CD14-positive monocyte (primary cell): ENCODE measurements around the gene PDPR. TPM values are rescaled to one million over a fixed set of nuclear protein-coding genes. Genes with fewer than 3 reads are reported as not detected.
"Not testable (repeated sequence)": the region's sequence is repeated elsewhere in the genome, so short reads cannot be mapped to it uniquely, and the experiment has no call there.

Source experiments
- DNase-seq, 3 donors: peaks; one replicate each; pipeline ENCODE4 v3.0.0-alpha.2; 2011 to 2022
- H2AFZ ChIP-seq: 2 replicates; pipeline ENCODE4 v1.6.0; 2012; ENCODE audit warnings: mild to moderate bottlenecking, low read depth, low read length, inconsistent platforms; ENCODE audit not compliant: insufficient read depth, poor library complexity, severe bottlenecking
- H3K27ac ChIP-seq, 2 donors: 1 replicate in 1 of 2; 2 replicates in 1 of 2; pipeline ENCODE4 v1.5.1; 2012 to 2013; ENCODE audit warnings: low read length in 2 of 2, control low read depth in 1 of 2, inconsistent platforms in 1 of 2, low read depth in 1 of 2, mild to moderate bottlenecking in 1 of 2
- H3K27me3 ChIP-seq, 2 donors: one replicate each; pipeline versions ENCODE4 v1.6.0 to v1.6.1; 2011 to 2013; ENCODE audit warnings: low read length in 2 of 2; ENCODE audit not compliant: control insufficient read depth in 2 of 2, insufficient read depth in 2 of 2
- H3K36me3 ChIP-seq, 2 donors: replicated peaks in 1 of 2; 1 replicate in 1 of 2; 2 replicates in 1 of 2; pipeline versions ENCODE4 v1.5.1 to v1.6.1; 2012 to 2013; ENCODE audit warnings: low read length in 2 of 2, control low read depth in 1 of 2, inconsistent platforms in 1 of 2, mild to moderate bottlenecking in 1 of 2; ENCODE audit not compliant: insufficient read depth in 2 of 2, control insufficient read depth in 1 of 2
- H3K4me1 ChIP-seq, 2 donors: 1 replicate in 1 of 2; 2 replicates in 1 of 2; pipeline versions ENCODE4 v1.5.1 to v1.6.1; 2012 to 2013; ENCODE audit warnings: low read length in 2 of 2, control low read depth in 1 of 2, inconsistent platforms in 1 of 2, mild to moderate bottlenecking in 1 of 2, moderate library complexity in 1 of 2; ENCODE audit not compliant: insufficient read depth in 2 of 2, control insufficient read depth in 1 of 2
- H3K4me2 ChIP-seq: replicated peaks from 2 replicates; pipeline ENCODE3; 2012; ENCODE audit warnings: low read length, moderate library complexity, mild to moderate bottlenecking; ENCODE audit not compliant: poor library complexity, severe bottlenecking; ENCODE audit errors: extremely low read depth
- H3K4me3 ChIP-seq, 3 experiments: fragments of 200-600 bp in 1 of 3; sonication (generic) in 1 of 3; replicated peaks in 1 of 3; 1 replicate in 2 of 3; 2 replicates in 1 of 3; pipeline ENCODE4 v1.5.1; 2011 to 2013; ENCODE audit warnings: low read length in 3 of 3, mild to moderate bottlenecking in 3 of 3, control low read depth in 2 of 3, low read depth in 2 of 3, inconsistent platforms in 1 of 3, moderate library complexity in 1 of 3
- H3K79me2 ChIP-seq: 2 replicates; pipeline ENCODE4 v1.6.0; 2012; ENCODE audit warnings: mild to moderate bottlenecking, control low read depth, inconsistent platforms, low read length, moderate library complexity; ENCODE audit not compliant: insufficient read depth
- H3K9ac ChIP-seq: 2 replicates; pipeline ENCODE4 v1.6.0; 2017; ENCODE audit warnings: low read length, mild to moderate bottlenecking; ENCODE audit not compliant: insufficient read depth, poor library complexity, severe bottlenecking
- H3K9me3 ChIP-seq, 2 donors: replicated peaks in 1 of 2; 1 replicate in 1 of 2; 2 replicates in 1 of 2; pipeline versions ENCODE4 v1.5.1 to v1.6.1; 2012 to 2013; ENCODE audit warnings: low read length in 2 of 2, control low read depth in 1 of 2; ENCODE audit not compliant: control insufficient read depth in 1 of 2, insufficient read depth in 1 of 2
- H4K20me1 ChIP-seq: 2 replicates; pipeline ENCODE4 v1.6.0; 2012; ENCODE audit warnings: mild to moderate bottlenecking, low read length, control low read depth, moderate library complexity; ENCODE audit not compliant: insufficient read depth
- H3K27ac Mint-ChIP-seq, 7 donors: one replicate each; pipeline ENCODE4 v1.8.0; 2020; ENCODE audit warnings: mild to moderate bottlenecking in 7 of 7, mixed read lengths in 7 of 7, moderate library complexity in 6 of 7, inconsistent platforms in 2 of 7
- H3K27me3 Mint-ChIP-seq, 3 donors: one replicate each; pipeline ENCODE4 v1.8.0; 2021 to 2022; ENCODE audit warnings: low read depth in 3 of 3, mild to moderate bottlenecking in 3 of 3, mixed read lengths in 3 of 3, moderate library complexity in 3 of 3, inconsistent platforms in 1 of 3
- H3K36me3 Mint-ChIP-seq, 2 donors: one replicate each; pipeline ENCODE4 v1.8.0; 2020; ENCODE audit warnings: mixed read lengths in 2 of 2, inconsistent platforms in 1 of 2, mild to moderate bottlenecking in 1 of 2
- H3K4me1 Mint-ChIP-seq: one replicate; pipeline ENCODE4 v1.8.0; 2020; ENCODE audit warnings: mild to moderate bottlenecking, mixed read lengths
- H3K4me3 Mint-ChIP-seq, 2 donors: one replicate each; pipeline ENCODE4 v1.8.0; 2020; ENCODE audit warnings: mild to moderate bottlenecking in 2 of 2, mixed read lengths in 2 of 2, moderate library complexity in 1 of 2
- H3K9me3 Mint-ChIP-seq, 7 donors: one replicate each; pipeline ENCODE4 v1.8.0; 2020 to 2022; ENCODE audit warnings: mixed read lengths in 7 of 7, mild to moderate bottlenecking in 6 of 7, moderate library complexity in 6 of 7, inconsistent platforms in 2 of 7
- WGBS: methylation state at CpG from one replicate; pipeline ENCODE4 v1.1.5; 2013; ENCODE audit warnings: missing lambda C conversion rate; ENCODE audit not compliant: insufficient coverage; 5-methylcytosine and 5-hydroxymethylcytosine counted together
- intact Hi-C, 2 donors: fragments of 100-400 bp; cut with micrococcal nuclease; formaldehyde crosslinking; loops; one replicate each; pipeline versions ENCODE4 v1.15.0 to v1.15.1; 2023
- polyA plus RNA-seq, 3 donors: library from polyadenylated mRNA; depleted of rRNA in 1 of 3; unstranded in 2 of 3; stranded (reverse) in 1 of 3; fragments of 300-500 nt in 2 of 3; fragments of >200 nt in 1 of 3; fragmentation: Illumina TruSeq in 2 of 3; gene quantifications; 1 replicate in 2 of 3; 2 replicates in 1 of 3; pipeline ENCODE4 v1.2.3, GENCODE V29; 2012 to 2021

PDPR gene
- polyA plus RNA-seq, 3 donors: 5.1 to 26.4 (median 5.7) TPM

GRCh38 chr16:70198230-70198629 lies 84.1 kb downstream of the PDPR start:
- H2AFZ ChIP-seq, H3K4me1 ChIP-seq, H3K36me3 ChIP-seq, DNase-seq, H3K27ac ChIP-seq, H3K4me3 Mint-ChIP-seq, H3K27me3 ChIP-seq, H3K4me3 ChIP-seq, H3K4me2 ChIP-seq, H3K9me3 Mint-ChIP-seq, H4K20me1 ChIP-seq, H3K79me2 ChIP-seq, H3K36me3 Mint-ChIP-seq, H3K27ac Mint-ChIP-seq, H3K9me3 ChIP-seq, H3K9ac ChIP-seq, H3K4me1 Mint-ChIP-seq, intact Hi-C loops: not testable (repeated sequence)
- H3K27me3 Mint-ChIP-seq: peaks cover 8 to 14% (median 14%) of the 10 kb centered on the region in 3 donors
- 72% methylated on average over 8 of the region's 9 CpGs for WGBS

- H3K9me3 Mint-ChIP-seq, H3K27ac ChIP-seq, H3K4me2 ChIP-seq, H4K20me1 ChIP-seq, H2AFZ ChIP-seq, H3K79me2 ChIP-seq, H3K4me3 ChIP-seq, H3K36me3 ChIP-seq, H3K4me1 ChIP-seq, H3K27ac Mint-ChIP-seq, intact Hi-C loops, DNase-seq, H3K36me3 Mint-ChIP-seq, H3K4me3 Mint-ChIP-seq, H3K27me3 ChIP-seq, H3K9ac ChIP-seq, H3K4me1 Mint-ChIP-seq, H3K9me3 ChIP-seq: not testable (repeated sequence)
- peaks cover 8 to 14% (median 14%) of the 10 kb centered on the region in 3 donors for H3K27me3 Mint-ChIP-seq
- WGBS: 83% methylated on average over 1 of the region's 3 CpGs
Measured at GRCh38 chr16:70198666-70199065, 84.5 kb downstream of the PDPR start.

- H3K9me3 ChIP-seq, DNase-seq, H3K27ac Mint-ChIP-seq, H3K4me3 ChIP-seq, H3K27me3 ChIP-seq, H3K9me3 Mint-ChIP-seq, H3K9ac ChIP-seq, H3K36me3 Mint-ChIP-seq, H3K4me2 ChIP-seq, H3K27ac ChIP-seq, intact Hi-C loops, H3K4me3 Mint-ChIP-seq, H3K36me3 ChIP-seq, H3K4me1 ChIP-seq, H4K20me1 ChIP-seq, H2AFZ ChIP-seq, H3K79me2 ChIP-seq, H3K4me1 Mint-ChIP-seq: not testable (repeated sequence)
- 97% methylated on average over 3 of the region's 9 CpGs for WGBS
- peaks cover 8 to 14% (median 14%) of the 10 kb centered on the region in 3 donors for H3K27me3 Mint-ChIP-seq
Measured at GRCh38 chr16:70199170-70199569, 85.0 kb downstream of the PDPR start.

GRCh38 chr16:70200063-70200462 lies 85.9 kb downstream of the PDPR start:
- H3K4me1 Mint-ChIP-seq, intact Hi-C loops: not testable (repeated sequence)

More at GRCh38 chr16:70200063-70200462, 85.9 kb downstream of the PDPR start:
- not testable (repeated sequence) for H3K27ac Mint-ChIP-seq, H3K79me2 ChIP-seq, H3K9me3 ChIP-seq, H3K27ac ChIP-seq, DNase-seq, H3K9ac ChIP-seq, H3K36me3 Mint-ChIP-seq, H3K27me3 ChIP-seq, H3K9me3 Mint-ChIP-seq, H3K4me3 Mint-ChIP-seq, H3K36me3 ChIP-seq, H3K4me1 ChIP-seq, H3K4me2 ChIP-seq, H3K4me3 ChIP-seq, H2AFZ ChIP-seq, H4K20me1 ChIP-seq
- WGBS: no CpG with 5 or more reads among the region's 8 CpGs
- H3K27me3 Mint-ChIP-seq: peaks cover 8 to 14% (median 13%) of the 10 kb centered on the region in 3 donors
